GM12875 (cell line): ENCODE results near the gene ZFP91.
A peak's percentile ranks its signal among the peaks of the same experiment; 100 is the strongest.

ENCODE experiments used
- H3K4me3 ChIP-seq: one replicate; pipeline ENCODE4 v1.5.1; 2011; ENCODE audit warnings: low read depth, low read length, control low read depth
- CTCF ChIP-seq: IDR thresholded peaks from 2 replicates; pipeline ENCODE4 v1.5.1; 2011; ENCODE audit warnings: low read depth, mild to moderate bottlenecking, control low read depth, inconsistent platforms, low read length, moderate library complexity, borderline replicate concordance; ENCODE audit not compliant: insufficient read depth

Gene ZFP91

GRCh38 chr11:58617976-58618557 is 39.2 kb downstream of the ZFP91 start:
- peak; percentile 18; the same call in 1 of the 2 replicates for TF ChIP-seq CTCF
- no peak overlapping the region for H3K4me3 ChIP-seq

- no peak for TF ChIP-seq CTCF
- H3K4me3 ChIP-seq, result no peak overlapping the region
Observed at GRCh38 chr11:58621586-58622262, 42.9 kb downstream of the ZFP91 start.

- no peak within 1 kb of the TSS for H3K4me3 ChIP-seq
- no peak for TF ChIP-seq CTCF
Observed at GRCh38 chr11:58622344-58622743, 43.5 kb downstream of the ZFP91 start, which contains the start of gene CNTF. Gene CNTF, plus strand, starts transcription at chr11:58622665. Its CDS starts 88 bp downstream, at chr11:58622753.

GRCh38 chr11:58625086-58625485 is 46.2 kb downstream of the ZFP91 start:
- no peak for TF ChIP-seq CTCF
- H3K4me3 ChIP-seq, result no peak overlapping the region

GRCh38 chr11:58625826-58626460 is 47.1 kb downstream of the ZFP91 start:
- H3K4me3 ChIP-seq, result no peak overlapping the region
- TF ChIP-seq CTCF, result no peak

GRCh38 chr11:58626934-58627483 is 48.1 kb downstream of the ZFP91 start:
- TF ChIP-seq CTCF, result no peak
- no peak overlapping the region for H3K4me3 ChIP-seq

- TF ChIP-seq CTCF, result no peak
Observed at GRCh38 chr11:58628446-58628845, 49.6 kb downstream of the ZFP91 start.

More at GRCh38 chr11:58628446-58628845, 49.6 kb downstream of the ZFP91 start:
- H3K4me3 ChIP-seq, result no peak overlapping the region
